GM23338 (cell line): ENCODE results near the gene THSD7A. TPM values are rescaled to one million over a fixed set of nuclear protein-coding genes. Genes with fewer than 3 reads are reported as not detected.

Source experiments
- ATAC-seq: fragments of 200-7000 bp; cut with Tn5 transposase; 3 replicates; pipeline ENCODE4 v1.9.1; 2020
- DNase-seq: peaks from one replicate; pipeline ENCODE4 v3.0.0-alpha.2; 2015; ENCODE audit warnings: low spot score
- H2AFZ ChIP-seq: fragments of 200-600 bp; sonication (generic); 2 replicates; pipeline ENCODE4 v1.8.0; 2016; ENCODE audit warnings: antibody characterized with exemption, mild to moderate bottlenecking, moderate library complexity
- H3F3A ChIP-seq: fragments of 200-600 bp; sonication (generic); replicated peaks from 2 replicates; pipeline ENCODE4 v1.8.0; 2017; ENCODE audit warnings: antibody characterized with exemption, mixed run types, low read depth
- H3K27ac ChIP-seq: fragments of 200-600 bp; sonication (generic); 2 replicates; pipeline ENCODE4 v1.6.1; 2016; ENCODE audit warnings: low read depth
- H3K27me3 ChIP-seq: fragments of 200-600 bp; sonication (generic); 2 replicates; pipeline ENCODE4 v1.8.0; 2016; ENCODE audit warnings: mild to moderate bottlenecking, mixed run types, moderate library complexity; ENCODE audit not compliant: insufficient read depth
- H3K36me3 ChIP-seq: fragments of 200-600 bp; sonication (generic); 2 replicates; pipeline ENCODE4 v1.8.0; 2016; ENCODE audit warnings: mild to moderate bottlenecking; ENCODE audit not compliant: insufficient read depth
- H3K4me1 ChIP-seq: fragments of 200-600 bp; sonication (generic); 2 replicates; pipeline ENCODE4 v1.8.0; 2016; ENCODE audit warnings: mild to moderate bottlenecking, moderate library complexity; ENCODE audit not compliant: insufficient read depth
- H3K4me2 ChIP-seq: fragments of 200-600 bp; sonication (generic); 2 replicates; pipeline ENCODE4 v1.7.1; 2017; ENCODE audit warnings: mixed run types
- H3K4me3 ChIP-seq: fragments of 200-600 bp; sonication (generic); 2 replicates; pipeline ENCODE4 v1.6.1; 2016; ENCODE audit warnings: mixed run types
- H3K79me2 ChIP-seq: fragments of 200-600 bp; sonication (generic); replicated peaks from 2 replicates; pipeline ENCODE4 v1.8.0; 2017; ENCODE audit warnings: mild to moderate bottlenecking; ENCODE audit not compliant: insufficient read depth
- H3K9me2 ChIP-seq: fragments of 200-600 bp; sonication (generic); 2 replicates; pipeline ENCODE4 v1.8.0; 2017; ENCODE audit not compliant: insufficient read depth
- H4K20me1 ChIP-seq: fragments of 200-600 bp; sonication (generic); replicated peaks from 2 replicates; pipeline ENCODE4 v1.8.0; 2017; ENCODE audit warnings: mild to moderate bottlenecking; ENCODE audit not compliant: insufficient read depth
- H3K27ac Mint-ChIP-seq: 2 replicates; pipeline ENCODE4 v1.8.0; 2020; ENCODE audit warnings: inconsistent platforms, mild to moderate bottlenecking, moderate library complexity, mixed read lengths
- H3K27me3 Mint-ChIP-seq: 3 replicates; pipeline ENCODE4 v1.8.0; 2022; ENCODE audit warnings: low read depth, mild to moderate bottlenecking, moderate library complexity, mixed read lengths, inconsistent platforms; ENCODE audit not compliant: insufficient read depth, poor library complexity
- H3K36me3 Mint-ChIP-seq: 3 replicates; pipeline ENCODE4 v1.8.0; 2021; ENCODE audit warnings: low read depth, mild to moderate bottlenecking, inconsistent platforms, moderate library complexity, mixed read lengths
- H3K4me1 Mint-ChIP-seq: 3 replicates; pipeline ENCODE4 v1.8.0; 2020; ENCODE audit warnings: mild to moderate bottlenecking, inconsistent platforms, mixed read lengths
- H3K4me3 Mint-ChIP-seq: 3 replicates; pipeline ENCODE4 v1.8.0; 2021; ENCODE audit warnings: moderate library complexity, mild to moderate bottlenecking, inconsistent platforms, mixed read lengths
- H3K9me3 Mint-ChIP-seq: 3 replicates; pipeline ENCODE4 v1.8.0; 2020; ENCODE audit warnings: moderate library complexity, mild to moderate bottlenecking, inconsistent platforms, mixed read lengths
- CREB1 ChIP-seq: fragments of 250-450 bp; sonication (Bioruptor Pico); IDR thresholded peaks from 2 replicates; pipeline ENCODE4 v1.5.0; 2020; ENCODE audit warnings: low read depth, mild to moderate bottlenecking, moderate library complexity
- CTCF ChIP-seq, 2 experiments: fragments of 200-600 bp in 1 of 2; sonication (generic) in 1 of 2; conservative IDR thresholded peaks; 2 replicates each; pipeline versions ENCODE4 v1.5.1 to v1.6.1; 2016 to 2017; ENCODE audit warnings: antibody characterized with exemption in 2 of 2, low read depth in 2 of 2, mild to moderate bottlenecking in 2 of 2, moderate library complexity in 1 of 2
- ETS1 ChIP-seq: IDR thresholded peaks from 2 replicates; pipeline ENCODE4 v1.6.1; 2016; ENCODE audit warnings: antibody characterized with exemption
- EZH2phosphoT487 ChIP-seq: fragments of 200-600 bp; sonication (generic); IDR thresholded peaks from one replicate; pipeline ENCODE4 v1.8.1; 2018; ENCODE audit warnings: antibody characterized with exemption; ENCODE audit not compliant: unreplicated experiment
- NANOG ChIP-seq: IDR thresholded peaks from 2 replicates; pipeline ENCODE4 v1.6.1; 2016; ENCODE audit warnings: antibody characterized with exemption, borderline replicate concordance
- POLR2AphosphoS5 ChIP-seq: IDR thresholded peaks from 2 replicates; pipeline ENCODE4 v1.6.1; 2016; ENCODE audit warnings: antibody characterized with exemption, low read depth
- REST ChIP-seq: IDR thresholded peaks from one replicate; pipeline ENCODE4 v1.6.1; 2018; ENCODE audit warnings: antibody characterized with exemption; ENCODE audit not compliant: unreplicated experiment
- STAT1 ChIP-seq: IDR thresholded peaks from one replicate; pipeline ENCODE4 v1.6.1; 2016; ENCODE audit warnings: antibody characterized with exemption; ENCODE audit not compliant: unreplicated experiment
- ZNF114 ChIP-seq: fragments of 250-450 bp; sonication (Bioruptor Pico); IDR thresholded peaks from 2 replicates; pipeline ENCODE4 v1.5.0; 2020; ENCODE audit warnings: mild to moderate bottlenecking, moderate library complexity
- ZNF331 ChIP-seq: fragments of 250-450 bp; sonication (Bioruptor Pico); IDR thresholded peaks from 2 replicates; pipeline ENCODE4 v1.5.0; 2020; ENCODE audit warnings: low read depth, mild to moderate bottlenecking, moderate library complexity
- ZNF462 ChIP-seq: fragments of 250-450 bp; sonication (Bioruptor Pico); IDR thresholded peaks from 2 replicates; pipeline ENCODE4 v1.5.0; 2020; ENCODE audit warnings: mild to moderate bottlenecking, moderate library complexity
- polyA plus RNA-seq: library from polyadenylated mRNA; unstranded; fragments of >200 nt; fragmentation: Nextera tagmentation; extraction: Ambion mirVana; gene quantifications from 2 replicates; pipeline ENCODE4 v1.2.1, GENCODE V29; 2016
- total RNA-seq: library from RNA; depleted of rRNA; stranded (reverse); fragments of >200 nt; shearing (Covaris generic); gene quantifications from 2 replicates; pipeline ENCODE4 v1.2.3, GENCODE V29; 2014

THSD7A gene
- total and polyA plus RNA-seq, 2 experiments from 2014 or later, result 1.3 to 2.1 TPM

- Histone ChIP-seq H3K36me3 (no peaks in the 10 kb centered on the region), H4K20me1 (no peaks in the 10 kb centered on the region), H3K4me2 (no peak overlapping the region), H3K4me1 (no peaks in the 10 kb centered on the region), H3K79me2 (no peaks in the 10 kb centered on the region), H3K27me3 (no peaks in the 10 kb centered on the region), H3K27ac (no peak overlapping the region), H3K4me3 (no peak overlapping the region), H3K9me2 (no peaks in the 10 kb centered on the region), H3F3A (no peaks in the 10 kb centered on the region), H2AFZ (no peak overlapping the region)
- Mint-ChIP-seq H3K9me3 (no peaks in the 10 kb centered on the region), H3K36me3 (no peaks in the 10 kb centered on the region), H3K27ac (no peak overlapping the region), H3K4me1 (no peaks in the 10 kb centered on the region; the same call in 2 of the 3 replicates), H3K27me3 (no peaks in the 10 kb centered on the region), H3K4me3 (no peak overlapping the region)
- no peak for ATAC-seq
- DNase-seq, result no peak
- TF ChIP-seq ZNF462 (CRISPR knock-in tag) (no peak), NANOG (no peak), ZNF331 (CRISPR knock-in tag) (no peak), REST (no peak), CREB1 (CRISPR knock-in tag) (no peak), EZH2phosphoT487 (no peak), CTCF (conservative IDR thresholded peaks at IDR 0.05; ENCODE audit: low read depth in 2 of 2) (no peak), ETS1 (no peak), STAT1 (no peak), POLR2AphosphoS5 (no peak), ZNF114 (CRISPR knock-in tag) (no peak)
Measured at GRCh38 chr7:11730725-11731124, 101.3 kb downstream of the THSD7A start.
